ENCODE measurements around the gene GASK1A.
"Not testable (repeated sequence)": the region's sequence is repeated elsewhere in the genome, so short reads cannot be mapped to it uniquely, and the experiment has no call there.

GASK1A gene

GRCh38 chr3:43061101-43061895, 82.2 kb downstream of the GASK1A start:
- peaks cover 6 to 13% of the 10 kb centered on the region in 2 donors for H3K9me3 ChIP-seq (ENCODE audit: control insufficient read depth in 2 of 2, low read length in 2 of 2)
- no peak overlapping the region for H3K27ac ChIP-seq (ENCODE audit: low read length)
- peaks cover 5 to 15% of the 10 kb centered on the region in 2 donors for H3K36me3 ChIP-seq (ENCODE audit: control insufficient read depth in 2 of 2, insufficient read depth in 2 of 2, low read length in 2 of 2)
- no peaks in the 10 kb centered on the region for H3K4me1 ChIP-seq (ENCODE audit: control insufficient read depth, insufficient read depth, low read length)
- H3K27me3 ChIP-seq (ENCODE audit: control insufficient read depth in 1 of 2, insufficient read depth in 2 of 2, low read length in 2 of 2), result no peaks in the 10 kb centered on the region
- no peak overlapping the region for H3K4me3 ChIP-seq (ENCODE audit: low read length in 2 of 2)
- no peak overlapping the region for H3K9ac ChIP-seq (ENCODE audit: low read length in 2 of 2)

DNA sequence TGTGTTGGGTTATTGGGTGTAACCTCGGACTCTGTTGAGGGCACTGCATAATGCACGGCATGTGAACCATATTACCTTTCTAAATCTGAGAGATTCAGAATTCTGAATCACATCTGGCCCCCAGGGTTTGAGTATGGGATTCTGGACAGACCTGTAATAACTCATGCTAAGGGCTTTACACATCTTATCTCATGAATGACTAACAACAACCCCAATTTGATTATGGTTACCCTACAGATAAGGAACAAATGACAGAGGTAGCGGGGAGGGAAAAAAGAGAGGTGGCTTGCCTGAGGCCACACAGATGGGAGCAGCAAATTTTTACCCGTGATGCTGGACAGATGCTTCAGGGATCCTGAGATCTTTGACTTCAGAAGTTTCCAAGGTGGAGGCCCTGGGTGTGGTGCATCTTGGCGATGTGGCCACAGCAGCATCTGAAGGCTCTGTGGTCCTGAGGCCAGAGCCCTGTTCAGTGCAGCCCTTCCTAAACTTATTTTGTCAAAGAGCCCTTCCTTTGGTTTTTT, 83.0 kb downstream of the GASK1A start:
- H3K27ac ChIP-seq (ENCODE audit: low read length), result no peak overlapping the region
- no peak overlapping the region for H3K4me3 ChIP-seq (ENCODE audit: low read length in 2 of 2)
- H3K4me1 ChIP-seq (ENCODE audit: control insufficient read depth, insufficient read depth, low read length), result no peaks in the 10 kb centered on the region
- no peaks in the 10 kb centered on the region for H3K27me3 ChIP-seq (ENCODE audit: control insufficient read depth in 1 of 2, insufficient read depth in 2 of 2, low read length in 2 of 2)
- no peak overlapping the region for H3K9ac ChIP-seq (ENCODE audit: low read length in 2 of 2)
- H3K9me3 ChIP-seq (ENCODE audit: control insufficient read depth in 2 of 2, low read length in 2 of 2), result peaks cover 6 to 13% of the 10 kb centered on the region in 2 donors
- H3K36me3 ChIP-seq (ENCODE audit: control insufficient read depth in 2 of 2, insufficient read depth in 2 of 2, low read length in 2 of 2), result peaks cover 5 to 13% of the 10 kb centered on the region in 2 donors

- no peak overlapping the region for H3K27ac ChIP-seq (ENCODE audit: low read length)
- no peaks in the 10 kb centered on the region for H3K27me3 ChIP-seq (ENCODE audit: control insufficient read depth in 1 of 2, insufficient read depth in 2 of 2, low read length in 2 of 2)
- no peak overlapping the region for H3K4me3 ChIP-seq (ENCODE audit: low read length in 2 of 2)
- no peak overlapping the region for H3K9ac ChIP-seq (ENCODE audit: low read length in 2 of 2)
- H3K4me1 ChIP-seq (ENCODE audit: control insufficient read depth, insufficient read depth, low read length), result no peaks in the 10 kb centered on the region
- H3K9me3 ChIP-seq (ENCODE audit: control insufficient read depth in 2 of 2, low read length in 2 of 2), result peaks cover 6 to 13% of the 10 kb centered on the region in 2 donors
- peaks cover 5 to 13% of the 10 kb centered on the region in 2 donors for H3K36me3 ChIP-seq (ENCODE audit: control insufficient read depth in 2 of 2, insufficient read depth in 2 of 2, low read length in 2 of 2)
Observed at GRCh38 chr3:43062564-43063040, 83.5 kb downstream of the GASK1A start.

- Histone ChIP-seq H3K27me3 (ENCODE audit: control insufficient read depth in 1 of 2, insufficient read depth in 2 of 2, low read length in 2 of 2) (no peaks in the 10 kb centered on the region), H3K9me3 (ENCODE audit: control insufficient read depth in 2 of 2, low read length in 2 of 2) (peaks cover 6 to 13% of the 10 kb centered on the region in 2 donors), H3K27ac (ENCODE audit: low read length) (no peak overlapping the region), H3K36me3 (ENCODE audit: control insufficient read depth in 2 of 2, insufficient read depth in 2 of 2, low read length in 2 of 2) (peaks cover 5 to 13% of the 10 kb centered on the region in 2 donors), H3K4me1 (ENCODE audit: control insufficient read depth, insufficient read depth, low read length) (no peaks in the 10 kb centered on the region), H3K9ac (ENCODE audit: low read length in 2 of 2) (no peak overlapping the region), H3K4me3 (ENCODE audit: low read length in 2 of 2) (no peak overlapping the region)
Observed at GRCh38 chr3:43063114-43063513, 84.0 kb downstream of the GASK1A start.

- not testable (repeated sequence) for H3K9me3 ChIP-seq (ENCODE audit: control insufficient read depth in 2 of 2, low read length in 2 of 2)
Observed at GRCh38 chr3:43070670-43071069, 91.6 kb downstream of the GASK1A start.

GRCh38 chr3:43071313-43071893, 92.3 kb downstream of the GASK1A start:
- H3K36me3 ChIP-seq (ENCODE audit: control insufficient read depth in 2 of 2, insufficient read depth in 2 of 2, low read length in 2 of 2), result no peaks in the 10 kb centered on the region
- no peak overlapping the region for H3K9ac ChIP-seq (ENCODE audit: low read length in 2 of 2)
- no peaks in the 10 kb centered on the region for H3K9me3 ChIP-seq (ENCODE audit: control insufficient read depth in 2 of 2, low read length in 2 of 2)
- H3K27ac ChIP-seq (ENCODE audit: low read length), result no peak overlapping the region
- no peak overlapping the region for H3K4me3 ChIP-seq (ENCODE audit: low read length in 2 of 2)
- no peaks in the 10 kb centered on the region for H3K4me1 ChIP-seq (ENCODE audit: control insufficient read depth, insufficient read depth, low read length)
- no peaks in the 10 kb centered on the region for H3K27me3 ChIP-seq (ENCODE audit: control insufficient read depth in 1 of 2, insufficient read depth in 2 of 2, low read length in 2 of 2)

More at GRCh38 chr3:43070670-43071069, 91.6 kb downstream of the GASK1A start:
- H3K4me3 ChIP-seq (ENCODE audit: low read length in 2 of 2); H3K36me3 ChIP-seq (ENCODE audit: control insufficient read depth in 2 of 2, insufficient read depth in 2 of 2, low read length in 2 of 2); H3K27me3 ChIP-seq (ENCODE audit: control insufficient read depth in 1 of 2, insufficient read depth in 2 of 2, low read length in 2 of 2); H3K27ac ChIP-seq (ENCODE audit: low read length); H3K9ac ChIP-seq (ENCODE audit: low read length in 2 of 2); H3K4me1 ChIP-seq (ENCODE audit: control insufficient read depth, insufficient read depth, low read length): not testable (repeated sequence)

DNA sequence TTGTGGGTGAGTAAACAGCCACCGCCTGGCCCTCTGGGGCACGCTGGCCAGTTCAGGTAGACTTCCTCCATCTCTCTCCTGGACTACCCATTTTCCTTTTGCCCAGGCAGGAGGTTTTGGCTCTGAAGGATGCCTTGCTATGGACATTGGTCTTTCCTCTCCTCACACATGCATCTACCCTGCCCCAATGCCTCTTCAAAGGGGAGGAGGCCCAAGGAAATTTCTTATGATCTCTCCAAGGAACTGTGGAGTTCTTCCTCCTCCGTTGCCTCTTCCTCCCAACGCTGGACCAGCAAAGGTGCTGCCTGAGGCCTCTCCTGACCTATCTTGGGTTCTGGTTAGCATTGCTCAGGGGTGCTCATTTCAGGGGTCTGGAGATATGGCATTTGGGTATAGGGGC, 93.2 kb downstream of the GASK1A start:
- no peaks in the 10 kb centered on the region for H3K36me3 ChIP-seq (ENCODE audit: control insufficient read depth in 2 of 2, insufficient read depth in 2 of 2, low read length in 2 of 2)
- H3K4me3 ChIP-seq (ENCODE audit: low read length in 2 of 2), result no peak overlapping the region
- H3K4me1 ChIP-seq (ENCODE audit: control insufficient read depth, insufficient read depth, low read length), result no peaks in the 10 kb centered on the region
- H3K27me3 ChIP-seq (ENCODE audit: control insufficient read depth in 1 of 2, insufficient read depth in 2 of 2, low read length in 2 of 2), result no peaks in the 10 kb centered on the region
- H3K9ac ChIP-seq (ENCODE audit: low read length in 2 of 2), result no peak overlapping the region
- no peaks in the 10 kb centered on the region for H3K9me3 ChIP-seq (ENCODE audit: control insufficient read depth in 2 of 2, low read length in 2 of 2)
- no peak overlapping the region for H3K27ac ChIP-seq (ENCODE audit: low read length)

- H3K27me3 ChIP-seq (ENCODE audit: control insufficient read depth in 1 of 2, insufficient read depth in 2 of 2, low read length in 2 of 2), result no peaks in the 10 kb centered on the region
- no peaks in the 10 kb centered on the region for H3K4me1 ChIP-seq (ENCODE audit: control insufficient read depth, insufficient read depth, low read length)
- no peaks in the 10 kb centered on the region for H3K9me3 ChIP-seq (ENCODE audit: control insufficient read depth in 2 of 2, low read length in 2 of 2)
- H3K27ac ChIP-seq (ENCODE audit: low read length), result no peak overlapping the region
- H3K9ac ChIP-seq (ENCODE audit: low read length in 2 of 2), result no peak overlapping the region
- no peaks in the 10 kb centered on the region for H3K36me3 ChIP-seq (ENCODE audit: control insufficient read depth in 2 of 2, insufficient read depth in 2 of 2, low read length in 2 of 2)
- no peak overlapping the region for H3K4me3 ChIP-seq (ENCODE audit: low read length in 2 of 2)
Observed at GRCh38 chr3:43073116-43073835, 94.2 kb downstream of the GASK1A start.

GRCh38 chr3:43073836-43074220, 94.7 kb downstream of the GASK1A start:
- no peaks in the 10 kb centered on the region for H3K27me3 ChIP-seq (ENCODE audit: control insufficient read depth in 1 of 2, insufficient read depth in 2 of 2, low read length in 2 of 2)

GRCh38 chr3:43074482-43074881, 95.4 kb downstream of the GASK1A start:
- Histone ChIP-seq H3K27ac (ENCODE audit: low read length) (no peak overlapping the region), H3K36me3 (ENCODE audit: control insufficient read depth in 2 of 2, insufficient read depth in 2 of 2, low read length in 2 of 2) (peaks cover 4 to 6% of the 10 kb centered on the region in 2 donors), H3K27me3 (ENCODE audit: control insufficient read depth in 1 of 2, insufficient read depth in 2 of 2, low read length in 2 of 2) (no peaks in the 10 kb centered on the region), H3K4me3 (ENCODE audit: low read length in 2 of 2) (no peak overlapping the region), H3K4me1 (ENCODE audit: control insufficient read depth, insufficient read depth, low read length) (no peaks in the 10 kb centered on the region), H3K9ac (ENCODE audit: low read length in 2 of 2) (no peak overlapping the region), H3K9me3 (ENCODE audit: control insufficient read depth in 2 of 2, low read length in 2 of 2) (no peaks in the 10 kb centered on the region)

More at GRCh38 chr3:43073836-43074220, 94.7 kb downstream of the GASK1A start:
- Histone ChIP-seq H3K4me3 (ENCODE audit: low read length in 2 of 2) (no peak overlapping the region), H3K36me3 (ENCODE audit: control insufficient read depth in 2 of 2, insufficient read depth in 2 of 2, low read length in 2 of 2) (no peaks in the 10 kb centered on the region), H3K9ac (ENCODE audit: low read length in 2 of 2) (no peak overlapping the region), H3K4me1 (ENCODE audit: control insufficient read depth, insufficient read depth, low read length) (no peaks in the 10 kb centered on the region), H3K9me3 (ENCODE audit: control insufficient read depth in 2 of 2, low read length in 2 of 2) (no peaks in the 10 kb centered on the region), H3K27ac (ENCODE audit: low read length) (no peak overlapping the region)

All from stomach smooth muscle (tissue), 2 donors.